Activated CD8-positive, alpha-beta memory T cell treated with anti-CD3 and anti-CD28 coated beads for 24 hours (primary cell): ENCODE data around the gene DNASE1.
"Not testable (repeated sequence)": the region's sequence is repeated elsewhere in the genome, so short reads cannot be mapped to it uniquely, and the experiment has no call there.

Experiments used
- DNase-seq: peaks from one replicate; pipeline ENCODE4 v3.0.0-alpha.2; 2020

The DNASE1 gene

DNA sequence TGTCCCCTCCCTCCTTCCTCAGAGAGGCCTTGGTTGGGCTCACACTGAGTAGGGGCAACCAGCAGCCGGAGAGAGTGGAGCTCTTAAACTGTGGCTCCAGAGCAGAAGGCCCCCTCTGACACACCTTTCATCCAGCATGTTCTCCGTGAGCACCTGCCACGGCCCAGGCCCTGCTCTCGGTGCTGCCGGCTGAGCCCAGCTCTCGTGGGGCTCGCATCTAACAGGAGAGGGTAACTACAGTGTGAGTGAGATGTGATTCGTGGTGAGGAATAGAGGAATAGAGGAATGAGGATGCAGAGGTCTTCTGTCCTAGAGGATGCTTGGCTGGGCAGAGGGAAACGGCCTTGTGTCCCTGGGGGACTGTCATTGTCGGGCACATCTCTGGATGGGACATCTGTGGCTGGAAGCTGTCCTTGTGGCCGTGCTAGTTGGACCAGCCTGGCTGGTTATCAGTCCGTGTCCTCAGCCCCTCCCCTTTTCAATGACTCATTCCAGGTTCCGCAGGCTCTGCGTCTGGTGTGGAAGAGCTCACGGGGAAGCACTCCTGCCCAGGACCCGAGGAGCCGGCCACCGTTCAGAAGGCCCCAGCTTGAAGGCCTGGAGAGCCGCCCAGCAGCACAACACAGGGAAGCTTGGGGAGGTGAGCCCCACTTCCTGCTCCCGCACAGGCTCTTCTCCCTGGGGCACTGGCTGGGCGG, 11.9 kb upstream of the DNASE1 start:
- peak; percentile 41 for DNase-seq

DNA sequence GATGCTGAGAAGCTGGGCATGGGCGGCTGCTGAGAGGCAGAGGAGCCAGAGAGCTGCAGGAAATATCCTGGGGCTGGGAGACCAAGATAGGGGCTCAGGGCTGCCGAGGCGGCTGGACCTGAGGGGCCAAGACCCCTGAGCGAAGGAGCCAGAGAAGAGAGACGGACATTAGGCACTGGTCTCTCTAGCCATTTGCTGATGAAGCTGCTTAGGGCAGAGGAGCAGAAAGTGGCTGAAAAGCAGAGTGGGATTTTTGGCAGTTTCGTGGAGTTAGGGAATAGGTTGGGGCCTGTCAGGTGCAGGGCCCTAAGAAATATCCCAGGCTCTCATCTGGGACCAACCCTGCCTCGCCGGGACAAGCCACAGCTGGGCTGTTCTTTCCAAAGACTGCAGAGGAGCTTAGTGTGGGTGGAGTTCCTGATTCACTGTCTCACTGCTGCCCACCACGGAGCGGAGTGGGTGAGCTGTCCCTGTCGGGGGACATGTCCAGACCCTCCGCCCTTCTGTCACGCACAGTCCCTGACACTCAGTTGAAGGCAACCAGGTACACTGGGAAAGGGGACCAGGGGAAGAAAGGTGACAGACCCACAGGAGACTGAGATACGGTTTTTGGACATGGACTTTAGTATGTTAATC, 11.3 kb upstream of the DNASE1 start:
- peak; percentile 37 for DNase-seq

DNA sequence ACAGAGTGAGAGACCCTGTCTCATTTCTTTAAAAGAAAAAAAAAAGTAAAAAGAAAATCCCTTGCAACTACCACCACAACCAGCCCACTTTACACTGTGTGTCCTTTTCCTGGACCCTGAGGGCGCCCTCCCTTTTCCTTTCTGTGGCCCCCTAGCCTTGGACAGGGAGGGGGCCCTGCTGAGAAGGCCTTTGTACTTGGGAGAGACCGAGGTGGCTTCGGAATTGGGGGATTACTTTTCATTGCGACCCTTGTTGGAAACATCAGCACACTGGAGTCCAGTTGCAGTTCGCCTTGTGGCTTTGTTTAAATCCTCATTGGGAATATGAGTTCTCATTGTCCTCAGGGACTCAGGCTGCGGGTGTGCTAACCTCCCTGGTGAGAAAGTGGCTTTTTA, 9.4 kb upstream of the DNASE1 start:
- peak; percentile 28 for DNase-seq

DNA sequence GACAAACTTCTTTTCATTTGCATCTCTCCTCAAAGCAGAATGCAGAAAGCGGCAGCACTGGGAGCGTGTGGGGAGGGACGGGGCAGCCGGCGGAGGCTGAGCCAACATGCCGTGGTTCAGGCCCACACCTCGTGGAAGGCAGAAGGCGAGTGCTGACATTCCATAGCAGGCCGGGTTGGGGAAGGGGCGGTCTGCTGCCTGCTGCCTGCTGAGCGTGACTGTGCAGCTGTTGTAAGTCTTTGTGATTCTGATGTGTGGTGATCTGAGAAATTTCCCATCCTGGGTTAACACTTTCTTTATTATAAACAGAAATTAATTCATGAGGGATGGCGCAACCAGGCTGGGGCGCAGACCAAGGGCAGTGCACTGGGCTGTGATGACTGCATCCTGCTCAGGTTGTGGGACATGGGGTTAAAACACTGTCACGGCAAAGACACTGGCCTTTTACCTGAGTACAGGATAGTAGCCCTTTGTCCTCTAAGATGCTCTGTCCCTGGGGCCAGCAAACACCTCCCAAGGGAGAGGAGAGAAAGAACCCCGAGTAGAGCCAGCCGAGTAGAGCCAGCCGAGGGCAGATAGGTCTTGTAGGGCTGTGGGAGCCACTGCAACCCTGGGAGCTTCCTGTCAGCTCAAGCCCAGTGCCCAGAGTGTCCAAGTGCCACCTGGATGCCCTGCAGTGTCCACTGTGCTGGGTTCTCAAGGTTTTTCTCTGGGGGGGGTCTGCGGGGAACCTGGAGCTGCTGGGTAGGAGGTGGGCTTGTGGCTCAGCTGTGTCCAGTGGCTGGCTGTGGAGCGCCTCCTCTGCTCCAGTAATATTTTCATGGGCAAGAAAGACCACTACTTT, 8.8 kb upstream of the DNASE1 start:
- DNase-seq: peak; percentile 38

DNA sequence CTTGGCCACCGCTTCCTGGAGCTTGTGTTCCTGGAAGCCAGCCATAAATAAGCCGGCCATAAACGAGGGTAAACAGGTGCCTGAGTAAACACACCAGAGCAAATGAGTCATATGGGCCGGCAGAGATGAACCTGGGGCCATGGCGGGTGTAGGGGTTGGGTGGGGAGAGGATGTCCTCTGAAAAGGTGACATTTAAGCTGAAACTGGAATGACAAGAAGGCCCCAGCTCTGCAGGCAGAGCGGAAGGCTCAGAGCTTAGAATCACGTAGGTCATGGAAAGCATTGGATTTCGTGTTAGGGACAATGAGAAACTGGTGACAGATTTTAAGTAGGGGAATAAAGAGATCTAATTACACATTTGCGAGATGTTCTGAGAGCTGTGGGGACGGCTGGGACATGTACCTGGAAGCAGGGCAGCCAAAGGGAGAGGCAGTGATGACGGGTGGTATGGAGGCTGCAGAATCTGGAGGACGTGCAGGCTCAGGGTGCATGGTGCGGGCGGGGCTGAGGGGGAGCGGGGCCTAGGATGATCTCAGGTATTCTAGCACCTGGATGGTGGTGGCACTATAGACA, 8.1 kb upstream of the DNASE1 start:
- DNase-seq: no peak

DNA sequence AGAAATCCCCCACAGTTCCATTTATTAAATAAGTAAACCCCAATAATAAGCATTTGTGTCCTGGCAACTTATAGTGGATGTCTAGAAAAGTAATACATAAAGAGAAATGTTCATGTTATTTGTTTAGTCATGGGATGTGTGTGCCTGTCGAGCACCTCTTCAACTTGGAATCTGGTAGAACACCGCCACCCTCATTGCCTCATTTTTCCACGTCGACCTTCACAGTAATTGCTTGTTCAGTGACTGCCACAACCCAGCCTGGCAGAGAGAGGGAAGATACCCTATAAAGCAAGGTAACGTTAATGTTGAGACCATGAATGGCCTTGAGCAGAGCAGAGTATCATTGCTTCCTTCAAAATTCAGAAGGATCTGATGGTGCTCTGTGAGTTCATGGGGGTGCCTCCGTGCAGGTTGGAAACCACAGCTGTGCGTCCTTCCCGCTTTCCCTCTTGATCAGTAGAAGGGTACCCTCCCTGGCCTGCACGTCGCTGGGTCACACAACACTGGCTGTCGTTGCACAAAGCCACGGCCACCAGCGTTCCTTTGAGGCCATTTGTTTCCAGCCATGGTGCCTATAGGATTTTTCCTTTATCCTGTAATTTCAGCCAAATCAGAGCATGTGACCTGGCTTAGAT, 3.7 kb upstream of the DNASE1 start:
- no peak for DNase-seq

DNA sequence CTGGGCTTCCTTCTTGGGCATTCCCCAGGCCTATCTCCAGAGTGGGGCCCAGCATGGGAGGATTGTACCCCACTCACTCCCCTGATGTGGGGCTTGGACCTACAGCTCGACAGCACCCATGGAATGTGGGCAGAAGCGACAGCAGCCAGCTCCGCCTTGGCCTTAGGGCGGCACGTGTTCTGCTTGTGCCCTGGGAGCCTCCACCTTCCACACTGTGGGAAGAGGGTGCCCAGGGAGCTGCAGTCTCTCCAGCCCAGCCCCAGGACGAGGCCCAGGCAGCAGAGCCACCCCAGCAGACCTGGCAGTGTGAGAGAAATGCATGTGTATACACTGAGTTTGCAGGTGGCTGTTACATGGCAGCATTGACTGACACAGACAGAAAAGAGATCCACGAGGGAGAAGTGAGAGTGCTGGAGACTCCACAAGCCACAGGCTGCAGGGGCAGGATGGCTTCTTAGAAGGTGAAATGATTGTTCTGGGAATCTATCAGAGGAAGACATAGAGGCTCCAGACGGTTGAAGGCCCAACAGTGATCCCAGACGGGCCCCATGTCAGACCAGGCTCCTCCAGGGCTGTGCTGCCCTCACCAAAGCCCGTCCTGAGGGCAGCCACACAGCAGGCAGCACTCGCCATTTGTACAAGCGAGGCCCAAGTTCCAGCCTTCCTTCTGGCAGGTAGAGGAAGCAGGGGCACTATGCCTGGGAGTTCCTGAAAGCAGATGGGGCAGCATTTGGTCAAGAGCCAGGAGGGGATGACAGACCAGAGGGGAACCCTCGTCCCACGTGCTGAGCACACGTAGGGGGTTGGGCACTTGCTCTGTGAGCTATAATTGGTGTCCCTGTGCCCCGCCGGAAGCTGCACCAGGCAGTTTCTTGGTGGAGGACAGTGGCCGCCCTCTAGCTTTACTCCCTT, 2.8 kb upstream of the DNASE1 start:
- no peak for DNase-seq

DNA sequence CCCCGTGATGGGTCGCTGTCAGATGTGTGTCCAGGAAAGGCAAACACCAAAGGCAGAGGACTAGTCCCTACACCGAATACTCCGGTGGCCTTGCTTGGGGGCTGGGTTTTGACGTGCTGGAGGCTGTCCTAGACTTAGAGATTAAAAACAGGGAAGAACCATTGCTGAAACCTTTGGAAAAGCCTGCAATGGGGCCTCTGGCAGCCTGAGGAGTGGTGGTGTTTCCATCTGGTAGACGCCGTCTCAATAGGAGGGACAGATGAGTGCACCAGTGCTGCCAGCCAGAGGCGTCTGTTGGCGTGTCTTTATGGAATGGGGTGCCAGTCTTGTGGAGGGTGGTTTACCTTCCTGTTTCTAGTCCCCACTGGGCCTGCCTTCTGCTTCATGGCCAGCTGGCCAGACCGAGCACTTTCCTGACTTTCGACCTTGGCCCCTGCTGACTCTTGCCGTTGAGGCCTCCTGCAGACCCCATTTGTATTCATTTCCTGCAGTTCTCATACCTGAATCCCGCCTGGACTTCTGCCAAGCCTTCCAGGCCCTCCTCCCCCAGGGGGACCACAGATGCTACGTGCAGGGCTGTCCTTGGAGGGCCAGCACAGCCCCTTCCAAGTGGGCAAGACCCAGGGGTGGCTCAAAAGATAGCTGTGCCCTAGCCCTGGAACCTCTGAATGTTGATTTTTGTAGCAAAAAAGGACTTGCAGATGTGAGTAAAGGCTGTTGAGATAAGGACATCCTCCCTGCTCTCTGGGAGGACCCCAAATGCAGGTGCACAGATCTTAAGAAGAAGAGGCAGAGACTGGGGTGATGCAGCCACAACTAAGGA, 1.9 kb upstream of the DNASE1 start:
- no peak for DNase-seq

DNA sequence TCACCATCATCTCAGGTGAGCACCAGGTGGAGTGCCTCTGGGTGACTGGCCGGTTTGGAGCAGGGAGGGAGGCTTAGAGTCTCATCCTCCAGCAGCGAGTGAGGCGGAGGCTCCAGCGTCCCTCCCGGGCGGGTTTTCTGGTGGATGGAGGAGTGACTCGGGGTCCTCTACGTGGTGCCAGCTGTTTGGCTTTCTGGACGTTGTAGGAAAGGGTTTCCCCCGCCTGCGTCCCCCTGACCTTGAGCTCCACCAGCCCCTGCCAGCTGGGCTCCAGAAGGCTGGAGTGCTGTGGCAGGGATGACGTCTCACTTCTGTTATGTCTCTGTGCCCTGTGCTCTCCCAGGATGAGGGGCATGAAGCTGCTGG, 522 bp downstream of the DNASE1 start:
- DNase-seq: no peak

DNA sequence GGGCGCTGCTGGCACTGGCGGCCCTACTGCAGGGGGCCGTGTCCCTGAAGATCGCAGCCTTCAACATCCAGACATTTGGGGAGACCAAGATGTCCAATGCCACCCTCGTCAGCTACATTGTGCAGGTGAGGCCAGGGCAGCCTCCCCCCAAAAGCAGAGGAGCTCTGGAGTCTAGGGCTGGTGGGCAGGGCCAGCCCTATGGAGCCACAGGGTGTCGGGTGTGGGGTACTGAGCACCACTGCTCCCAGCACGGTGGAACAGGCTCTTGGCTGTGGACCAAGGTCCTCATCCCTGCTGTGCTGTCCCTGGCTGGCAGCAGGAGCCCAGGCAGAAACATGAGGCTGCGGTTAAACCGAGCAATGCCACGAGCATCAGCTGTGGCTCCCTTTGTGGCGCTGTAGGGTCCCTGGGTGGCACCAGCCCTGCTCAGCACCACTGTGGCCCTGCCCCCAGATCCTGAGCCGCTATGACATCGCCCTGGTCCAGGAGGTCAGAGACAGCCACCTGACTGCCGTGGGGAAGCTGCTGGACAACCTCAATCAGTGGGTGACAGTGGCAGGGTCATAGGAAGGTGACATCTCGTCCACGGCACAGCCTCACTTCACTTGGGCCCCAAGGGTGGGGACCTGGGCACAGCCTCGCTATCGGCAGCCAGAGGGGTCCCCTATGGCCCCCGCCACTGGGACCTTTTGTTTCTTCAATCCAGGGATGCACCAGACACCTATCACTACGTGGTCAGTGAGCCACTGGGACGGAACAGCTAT, 1.1 kb downstream of the DNASE1 start:
- no peak for DNase-seq

DNA sequence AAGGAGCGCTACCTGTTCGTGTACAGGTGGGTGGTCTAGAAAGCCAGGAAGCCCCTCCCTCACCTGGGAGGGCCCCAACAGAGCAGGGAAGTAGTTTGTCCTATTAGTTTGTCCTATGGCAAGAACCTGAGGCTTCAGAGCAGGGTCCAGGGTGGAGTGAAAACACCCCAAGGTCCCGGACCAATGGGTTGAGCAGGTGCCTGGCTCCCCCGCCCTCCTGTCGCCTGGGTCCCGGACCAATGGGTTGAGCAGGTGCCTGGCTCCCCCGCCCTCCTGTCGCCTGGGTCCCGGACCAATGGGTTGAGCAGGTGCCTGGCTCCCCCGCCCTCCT, 1.6 kb downstream of the DNASE1 start:
- DNase-seq: not testable (repeated sequence)

DNA sequence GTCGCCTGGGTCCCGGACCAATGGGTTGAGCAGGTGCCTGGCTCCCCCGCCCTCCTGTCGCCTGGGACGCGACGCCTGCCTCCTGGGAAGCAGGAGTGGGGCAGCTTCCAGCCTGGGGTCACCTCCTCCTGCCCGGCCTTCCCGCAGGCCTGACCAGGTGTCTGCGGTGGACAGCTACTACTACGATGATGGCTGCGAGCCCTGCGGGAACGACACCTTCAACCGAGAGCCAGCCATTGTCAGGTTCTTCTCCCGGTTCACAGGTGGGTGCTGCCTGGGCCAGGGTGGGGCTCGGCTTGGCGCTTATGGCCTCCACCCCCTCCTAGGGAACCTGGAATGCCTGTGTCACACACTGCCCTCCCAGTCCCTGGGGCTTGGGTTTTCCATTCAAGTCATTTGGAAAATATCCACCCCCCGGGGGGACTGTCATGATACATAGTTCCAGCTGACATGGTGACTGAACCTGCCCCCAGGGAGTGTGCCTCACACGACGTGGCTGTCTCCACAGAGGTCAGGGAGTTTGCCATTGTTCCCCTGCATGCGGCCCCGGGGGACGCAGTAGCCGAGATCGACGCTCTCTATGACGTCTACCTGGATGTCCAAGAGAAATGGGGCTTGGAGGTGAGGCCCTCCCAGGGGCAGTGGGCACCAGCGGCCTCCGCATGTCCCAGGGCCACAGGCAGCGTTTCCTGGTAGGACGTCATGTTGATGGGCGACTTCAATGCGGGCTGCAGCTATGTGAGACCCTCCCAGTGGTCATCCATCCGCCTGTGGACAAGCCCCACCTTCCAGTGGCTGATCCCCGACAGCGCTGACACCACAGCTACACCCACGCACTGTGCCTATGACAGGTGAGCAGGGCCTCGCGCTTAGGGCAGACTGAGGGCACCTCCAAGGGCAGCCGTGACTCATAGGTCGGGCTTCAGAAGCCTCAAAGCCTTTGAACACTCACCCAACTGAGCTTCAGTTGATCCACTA, 2.3 kb downstream of the DNASE1 start:
- no peak for DNase-seq

DNA sequence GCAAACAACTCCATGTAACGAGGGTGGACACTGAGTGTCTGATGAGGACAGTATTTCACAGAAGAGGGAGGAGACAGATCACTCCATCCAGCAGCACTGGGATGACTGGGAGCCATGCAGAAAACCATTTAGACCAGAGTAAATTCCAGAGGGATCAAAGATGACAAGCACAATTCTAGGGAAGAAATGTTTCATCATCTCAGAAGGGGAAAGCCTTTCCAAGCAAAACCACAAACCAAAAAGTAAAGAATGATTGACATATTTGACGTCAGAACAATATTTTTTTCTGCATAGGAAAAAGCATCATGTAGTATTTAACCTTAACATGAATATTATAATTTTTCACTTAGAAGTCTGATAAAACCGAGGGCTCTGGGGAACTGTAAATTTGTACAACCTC, 4.8 kb downstream of the DNASE1 start:
- no peak for DNase-seq

DNA sequence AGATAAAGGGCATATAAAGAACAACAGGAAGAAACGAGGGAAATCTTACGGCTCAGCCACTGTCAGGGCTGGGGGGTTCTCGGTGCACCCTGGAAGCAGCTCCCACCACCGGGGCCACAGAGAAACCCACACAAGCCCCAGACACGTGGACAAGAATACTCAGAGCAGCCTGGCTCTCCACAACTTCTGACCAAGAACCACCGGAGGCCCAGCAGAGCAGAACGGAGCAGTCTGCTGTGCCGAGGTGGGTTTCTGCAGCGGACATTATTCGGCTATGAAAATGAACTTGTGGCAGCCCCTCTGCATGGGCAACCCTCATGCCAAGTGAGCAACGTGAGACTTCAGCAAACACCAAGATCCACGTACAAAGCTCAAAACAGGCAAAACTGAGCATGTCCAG, 6.8 kb downstream of the DNASE1 start:
- no peak for DNase-seq

DNA sequence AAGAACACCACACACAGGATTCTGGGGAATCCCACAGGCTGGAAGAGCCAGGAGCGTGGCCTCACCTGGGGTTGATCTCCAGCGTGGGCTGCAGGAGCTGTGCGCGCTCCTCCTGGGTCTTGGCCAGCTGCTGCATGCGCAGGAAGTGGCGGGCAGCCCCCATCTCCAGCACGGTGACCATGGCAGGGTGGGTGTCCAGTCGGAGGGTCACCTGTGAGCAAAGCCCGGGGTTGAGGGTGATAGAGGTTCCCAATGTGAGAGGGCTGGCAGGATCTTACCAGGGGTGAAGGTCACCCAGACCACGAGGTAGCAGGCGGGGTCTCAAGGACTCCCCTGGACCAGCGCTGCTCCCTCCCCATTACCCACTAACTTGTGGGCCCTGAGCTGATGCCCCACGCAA, 7.4 kb downstream of the DNASE1 start:
- no peak for DNase-seq

DNA sequence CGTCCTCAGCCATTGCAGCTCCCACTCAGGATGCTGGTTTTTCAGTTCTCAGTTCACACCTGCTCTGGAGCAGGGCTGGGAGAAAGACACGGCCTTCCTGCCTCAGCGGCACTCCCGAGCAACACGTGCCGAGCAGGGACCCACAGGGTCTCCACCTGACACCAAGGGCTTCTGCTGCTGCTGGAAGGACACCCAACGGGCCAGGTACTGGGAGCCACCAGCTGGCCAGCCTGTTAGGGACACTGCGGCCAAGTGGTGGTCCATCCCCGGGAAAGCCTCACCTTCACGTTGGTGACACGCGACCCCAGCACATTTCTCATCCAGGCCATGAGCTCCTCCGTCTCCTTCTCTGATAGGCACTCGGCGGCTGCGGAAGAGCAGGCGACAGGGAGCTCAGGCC, 8.1 kb downstream of the DNASE1 start:
- DNase-seq: no peak

DNA sequence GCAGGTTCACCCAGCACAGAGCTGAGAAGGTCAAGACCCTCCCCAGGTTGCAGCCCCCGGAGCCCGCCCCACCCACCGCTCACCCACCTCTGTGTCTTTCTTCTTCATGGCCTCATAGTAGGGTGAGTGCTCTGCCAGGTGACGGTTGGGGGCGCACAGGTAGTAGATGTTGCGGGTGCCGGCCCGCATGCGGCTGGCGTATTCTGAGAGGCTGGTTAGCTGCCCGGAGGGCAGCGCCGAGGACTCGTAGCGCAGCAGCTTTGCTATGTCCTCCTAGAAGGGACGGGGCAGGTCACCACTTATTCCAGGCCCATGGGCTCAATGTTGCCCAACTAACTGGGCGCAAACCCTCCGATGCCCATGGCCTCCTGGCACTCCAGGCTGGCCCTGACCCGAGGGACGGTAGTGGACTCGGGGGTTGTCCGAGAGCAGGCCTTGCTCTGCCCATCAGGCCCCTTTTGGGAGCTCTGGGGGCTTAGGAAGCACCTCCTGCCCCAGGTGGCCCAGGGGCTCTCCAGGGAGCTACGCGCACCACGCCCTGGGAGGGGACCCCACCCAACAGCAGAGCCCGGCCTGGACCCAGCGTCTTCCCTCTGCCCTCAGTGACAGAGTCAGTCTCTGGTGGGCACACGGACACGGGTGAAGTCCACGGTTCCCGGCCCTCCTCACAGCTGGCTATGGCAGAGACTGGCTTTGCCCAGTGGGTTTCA, 9.9 kb downstream of the DNASE1 start:
- no peak for DNase-seq

DNA sequence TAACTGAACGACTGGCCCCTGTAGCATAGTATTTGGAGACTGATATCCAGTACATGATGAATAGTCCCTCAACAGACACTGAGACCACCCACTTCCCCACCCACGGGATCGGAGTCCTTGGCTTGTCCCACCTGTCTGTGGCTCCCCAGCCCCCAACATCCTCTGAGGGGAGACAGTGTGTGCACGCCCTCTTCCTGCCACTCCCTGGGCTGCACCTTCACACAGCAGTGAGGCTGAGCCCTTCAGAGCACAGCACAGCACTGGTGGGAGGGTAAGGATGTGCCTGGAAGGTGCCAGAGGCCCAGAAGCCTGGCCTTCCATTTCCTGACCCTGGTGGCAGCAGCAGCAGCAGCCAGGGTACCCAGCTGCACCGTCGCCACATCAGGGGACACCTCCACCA, 11.0 kb downstream of the DNASE1 start:
- no peak for DNase-seq

DNA sequence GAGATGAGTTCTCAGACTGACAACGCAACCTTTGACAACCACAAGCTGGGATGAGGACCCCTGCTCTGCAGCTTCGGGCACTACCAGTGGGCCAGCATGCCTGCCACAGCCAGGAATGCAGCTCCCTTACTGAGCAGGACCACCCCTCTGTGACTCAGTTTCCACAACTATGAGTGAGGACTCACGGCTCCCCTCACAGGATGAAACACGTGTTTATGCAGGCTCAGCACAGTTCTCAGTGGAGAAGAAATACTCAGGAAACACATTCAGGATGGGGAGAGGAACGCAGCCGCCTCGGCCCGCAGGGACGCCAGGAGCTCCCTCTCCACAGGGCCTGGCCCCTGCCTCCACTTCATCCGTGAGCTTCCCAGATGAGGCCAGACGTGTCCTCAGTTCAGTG, 14.1 kb downstream of the DNASE1 start:
- DNase-seq: no peak
